Measurements from ENCODE around the gene OLFM1. TPM values are rescaled to one million over a fixed set of nuclear protein-coding genes. Genes with fewer than 3 reads are reported as not detected.

The OLFM1 gene
- total RNA-seq, 6 experiments from 2014 or later, result 0.07 to 0.15 TPM; not detected in 4

DNA sequence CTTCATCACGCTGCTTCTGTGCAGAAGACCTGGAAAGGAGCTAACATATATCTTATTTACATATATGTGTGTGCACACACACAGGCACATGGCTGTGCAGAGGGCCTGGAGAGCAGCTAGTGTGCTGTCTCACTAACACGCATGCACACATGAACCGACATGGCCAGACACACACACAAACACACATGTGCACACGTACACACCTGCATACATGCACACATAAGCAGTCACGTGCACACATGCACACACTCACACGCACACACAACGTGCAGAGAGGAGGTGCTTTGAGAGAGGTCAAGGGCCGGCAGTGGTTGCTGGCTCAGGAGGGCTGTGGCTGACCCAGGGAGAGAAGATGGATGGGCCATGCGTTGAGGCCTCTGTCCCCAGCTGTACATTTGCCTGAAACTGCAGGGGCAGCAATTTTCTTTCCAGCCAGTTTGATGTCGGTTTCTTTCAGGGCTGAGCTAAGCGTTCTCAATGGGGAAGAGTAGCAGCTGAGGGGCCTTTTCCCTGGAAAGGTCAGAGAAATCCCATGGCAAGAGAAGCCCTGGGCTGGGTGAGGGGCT, 66.7 kb downstream of the OLFM1 start:
- H3K27ac Mint-ChIP-seq, result no peak overlapping the region
- H3K36me3 Mint-ChIP-seq (ENCODE audit: low read depth), result no peaks in the 10 kb centered on the region; the same call in 1 of the 2 replicates
- peaks cover 42% of the 10 kb centered on the region for H3K9me3 Mint-ChIP-seq
- H3K4me1 Mint-ChIP-seq (ENCODE audit: low read depth), result no peaks in the 10 kb centered on the region
- TF ChIP-seq, protein P1, sequence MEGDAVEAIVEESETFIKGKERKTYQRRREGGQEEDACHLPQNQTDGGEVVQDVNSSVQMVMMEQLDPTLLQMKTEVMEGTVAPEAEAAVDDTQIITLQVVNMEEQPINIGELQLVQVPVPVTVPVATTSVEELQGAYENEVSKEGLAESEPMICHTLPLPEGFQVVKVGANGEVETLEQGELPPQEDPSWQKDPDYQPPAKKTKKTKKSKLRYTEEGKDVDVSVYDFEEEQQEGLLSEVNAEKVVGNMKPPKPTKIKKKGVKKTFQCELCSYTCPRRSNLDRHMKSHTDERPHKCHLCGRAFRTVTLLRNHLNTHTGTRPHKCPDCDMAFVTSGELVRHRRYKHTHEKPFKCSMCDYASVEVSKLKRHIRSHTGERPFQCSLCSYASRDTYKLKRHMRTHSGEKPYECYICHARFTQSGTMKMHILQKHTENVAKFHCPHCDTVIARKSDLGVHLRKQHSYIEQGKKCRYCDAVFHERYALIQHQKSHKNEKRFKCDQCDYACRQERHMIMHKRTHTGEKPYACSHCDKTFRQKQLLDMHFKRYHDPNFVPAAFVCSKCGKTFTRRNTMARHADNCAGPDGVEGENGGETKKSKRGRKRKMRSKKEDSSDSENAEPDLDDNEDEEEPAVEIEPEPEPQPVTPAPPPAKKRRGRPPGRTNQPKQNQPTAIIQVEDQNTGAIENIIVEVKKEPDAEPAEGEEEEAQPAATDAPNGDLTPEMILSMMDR (IDR thresholded peaks at IDR 0.05), result no peak
- no peak overlapping the region for H3K4me3 Mint-ChIP-seq
- H3K27me3 Mint-ChIP-seq (ENCODE audit: insufficient read depth), result peaks cover 2% of the 10 kb centered on the region
- DNase-seq, result no peak

DNA sequence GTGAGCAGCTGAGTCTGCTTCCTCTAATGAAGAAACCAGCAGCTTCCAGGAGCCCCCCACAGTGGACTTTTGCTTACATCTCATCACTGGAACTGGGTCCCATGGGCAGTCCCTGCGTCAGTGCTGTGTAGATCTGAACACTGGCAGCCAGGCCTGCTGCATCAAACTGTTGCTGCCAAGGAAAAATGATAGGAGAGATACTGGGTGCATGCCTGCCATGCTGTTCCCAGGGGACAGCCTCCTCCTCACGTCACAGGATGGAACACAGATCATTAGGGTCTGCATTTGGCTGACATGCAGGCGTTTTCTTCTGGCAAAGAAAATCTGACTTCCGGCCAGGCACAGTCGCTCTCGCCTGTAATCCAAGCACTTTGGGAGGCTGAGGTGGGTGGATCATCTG, 67.9 kb downstream of the OLFM1 start:
- H3K27ac Mint-ChIP-seq, result no peak overlapping the region

DNA sequence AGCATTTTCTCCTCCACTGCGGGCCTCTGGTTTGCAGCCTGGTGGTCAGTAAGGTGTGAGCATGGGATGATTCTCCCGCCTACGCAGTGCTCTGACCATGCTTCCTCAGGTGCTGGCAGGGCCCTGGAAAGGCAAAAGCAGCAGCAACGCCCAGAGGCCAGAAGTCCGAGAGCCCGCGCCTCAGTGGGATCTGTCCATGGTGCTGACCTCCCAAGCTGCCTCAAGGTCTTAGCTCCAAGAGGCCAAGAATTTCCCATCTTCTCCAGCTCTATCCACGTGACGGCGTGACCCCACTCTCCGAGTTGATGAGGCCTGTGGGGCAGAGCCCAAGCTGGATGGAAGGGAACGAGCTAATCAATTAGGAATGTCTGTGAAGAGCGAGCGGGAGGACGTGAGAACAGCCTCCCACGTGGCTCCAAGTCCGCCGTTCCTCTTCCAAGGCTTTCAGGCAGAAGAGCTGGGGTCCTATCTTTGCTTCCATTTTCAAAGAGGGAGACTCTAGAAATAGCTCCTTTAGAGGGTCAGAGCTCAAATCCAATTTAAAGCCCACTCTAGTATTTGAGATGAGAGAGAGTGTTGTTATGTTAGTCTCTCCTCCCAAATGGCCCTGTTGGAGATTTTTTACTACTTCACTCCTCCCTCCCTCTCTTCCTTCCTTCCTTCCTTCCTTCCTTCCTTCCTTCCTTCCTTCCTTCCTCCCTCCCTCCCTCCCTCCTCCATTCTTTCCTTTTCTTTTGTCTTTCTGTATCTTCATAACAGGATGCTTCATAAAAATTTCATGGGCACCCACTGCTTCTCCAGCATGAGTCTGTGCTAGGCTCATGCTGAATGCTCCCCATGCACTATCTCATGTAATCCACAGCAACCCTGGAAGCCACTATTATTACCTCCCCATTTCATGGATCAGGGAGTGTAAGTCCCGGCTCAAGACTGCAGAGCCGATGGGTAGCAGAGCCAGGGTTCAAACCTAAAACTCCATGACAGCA, 69.3 kb downstream of the OLFM1 start:
- TF ChIP-seq, protein P1 (IDR thresholded peaks at IDR 0.05), result no peak
- peak; percentile 2 for DNase-seq
- H3K9me3 Mint-ChIP-seq, result peaks cover 29% of the 10 kb centered on the region; the same call in 1 of the 2 replicates
- H3K36me3 Mint-ChIP-seq (ENCODE audit: low read depth), result no peaks in the 10 kb centered on the region; the same call in 1 of the 2 replicates
- no peaks in the 10 kb centered on the region for H3K4me1 Mint-ChIP-seq (ENCODE audit: low read depth)
- no peak overlapping the region for H3K27ac Mint-ChIP-seq
- no peak overlapping the region for H3K4me3 Mint-ChIP-seq
- peaks cover 2% of the 10 kb centered on the region; the same call in 1 of the 2 replicates for H3K27me3 Mint-ChIP-seq (ENCODE audit: insufficient read depth)

More for the DNA sequence above, 67.9 kb downstream of the OLFM1 start:
- H3K4me3 Mint-ChIP-seq, result no peak overlapping the region
- TF ChIP-seq, protein P1 (IDR thresholded peaks at IDR 0.05), result no peak
- no peaks in the 10 kb centered on the region for H3K4me1 Mint-ChIP-seq (ENCODE audit: low read depth)
- H3K27me3 Mint-ChIP-seq (ENCODE audit: insufficient read depth), result peaks cover 2% of the 10 kb centered on the region
- H3K9me3 Mint-ChIP-seq, result peaks cover 33% of the 10 kb centered on the region; the same call in 1 of the 2 replicates
- no peak for DNase-seq
- no peaks in the 10 kb centered on the region; the same call in 1 of the 2 replicates for H3K36me3 Mint-ChIP-seq (ENCODE audit: low read depth)

DNA sequence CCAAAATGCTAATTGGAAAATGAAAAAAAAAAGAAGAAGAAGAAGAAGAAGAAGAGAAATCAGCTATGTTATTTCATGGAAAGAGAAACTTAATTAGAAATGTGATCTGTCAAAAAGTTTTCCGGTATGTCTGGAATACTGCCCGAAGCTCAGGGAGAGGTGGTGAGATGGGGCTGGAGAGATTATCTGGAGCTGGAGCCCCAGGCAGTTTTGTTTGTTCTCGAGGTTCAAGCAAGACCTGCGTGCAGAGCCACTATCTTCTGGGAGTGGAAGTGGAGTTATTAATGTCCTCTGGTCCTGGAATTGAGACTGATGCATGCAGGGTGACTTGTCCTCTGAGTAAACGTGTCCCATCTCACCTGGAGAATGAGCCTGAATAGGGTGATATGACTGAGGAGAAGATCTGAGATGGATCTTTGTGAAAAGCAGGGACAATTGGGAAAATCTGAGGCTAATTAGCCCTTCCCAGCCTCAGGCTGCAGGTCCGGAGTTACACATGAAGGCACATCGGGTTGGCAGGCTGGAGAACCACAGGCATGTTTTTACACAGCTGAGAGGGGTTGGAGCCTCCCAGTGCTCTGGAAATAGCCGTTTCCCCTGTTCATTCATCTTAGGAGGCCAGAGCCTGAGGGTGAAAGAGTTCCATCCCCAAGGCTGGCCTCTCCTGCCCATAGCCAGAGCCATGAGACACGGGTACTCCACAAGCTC, 70.5 kb downstream of the OLFM1 start:
- Mint-ChIP-seq H3K36me3 (ENCODE audit: low read depth) (no peaks in the 10 kb centered on the region; the same call in 1 of the 2 replicates), H3K9me3 (peaks cover 33% of the 10 kb centered on the region; the same call in 1 of the 2 replicates), H3K27me3 (ENCODE audit: insufficient read depth) (peaks cover 4% of the 10 kb centered on the region; the same call in 1 of the 2 replicates), H3K4me3 (no peak overlapping the region), H3K4me1 (ENCODE audit: low read depth) (no peaks in the 10 kb centered on the region), H3K27ac (no peak overlapping the region)
- TF ChIP-seq, protein P1 (IDR thresholded peaks at IDR 0.05), result no peak
- no peak for DNase-seq

DNA sequence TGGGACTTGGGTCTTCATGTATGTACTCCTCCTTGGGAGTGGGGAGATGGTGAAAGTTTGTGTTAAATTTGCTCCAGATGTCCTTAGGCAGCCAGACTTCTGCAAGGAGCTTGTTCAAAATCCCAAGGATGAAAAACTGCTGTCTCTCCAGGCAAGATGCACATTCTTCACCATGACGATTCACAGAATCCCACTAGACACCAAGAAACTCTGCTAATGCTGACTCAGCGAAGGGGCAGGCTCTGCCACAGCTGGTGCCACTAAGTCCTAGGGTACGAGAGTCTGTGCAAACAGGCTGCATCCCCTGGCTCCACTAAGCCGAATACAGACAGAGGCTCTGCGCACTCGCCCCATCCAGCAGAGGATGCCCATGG, 71.1 kb downstream of the OLFM1 start:
- Mint-ChIP-seq H3K36me3 (ENCODE audit: low read depth) (no peaks in the 10 kb centered on the region; the same call in 1 of the 2 replicates), H3K27me3 (ENCODE audit: insufficient read depth) (peaks cover 4% of the 10 kb centered on the region; the same call in 1 of the 2 replicates), H3K27ac (no peak overlapping the region), H3K9me3 (peaks cover 33% of the 10 kb centered on the region; the same call in 1 of the 2 replicates), H3K4me1 (ENCODE audit: low read depth) (no peaks in the 10 kb centered on the region), H3K4me3 (no peak overlapping the region)
- no peak for DNase-seq
- TF ChIP-seq, protein P1 (IDR thresholded peaks at IDR 0.05), result no peak

Data from HFFc6 (cell line).